HFFc6 (cell line): ENCODE measurements around the gene RAD51B. TPM values are rescaled to one million over a fixed set of nuclear protein-coding genes. Genes with fewer than 3 reads are reported as not detected.

Source experiments
- DNase-seq: peaks from one replicate; pipeline ENCODE4 v3.0.0-alpha.2; 2018
- H3K27ac Mint-ChIP-seq: 2 replicates; pipeline ENCODE4 v1.8.0; 2020; ENCODE audit warnings: mild to moderate bottlenecking, mixed read lengths
- H3K27me3 Mint-ChIP-seq: 2 replicates; pipeline ENCODE4 v1.8.0; 2021; ENCODE audit warnings: mild to moderate bottlenecking, moderate library complexity, mixed read lengths; ENCODE audit not compliant: insufficient read depth
- H3K36me3 Mint-ChIP-seq: 2 replicates; pipeline ENCODE4 v1.8.0; 2021; ENCODE audit warnings: low read depth, mixed read lengths
- H3K4me1 Mint-ChIP-seq: 2 replicates; pipeline ENCODE4 v1.8.0; 2020; ENCODE audit warnings: low read depth, mixed read lengths
- H3K4me3 Mint-ChIP-seq: 2 replicates; pipeline ENCODE4 v1.8.0; 2020; ENCODE audit warnings: mild to moderate bottlenecking, moderate library complexity, mixed read lengths
- H3K9me3 Mint-ChIP-seq: 2 replicates; pipeline ENCODE4 v1.8.0; 2020; ENCODE audit warnings: mild to moderate bottlenecking, mixed read lengths
- CTCF ChIP-seq: fragments of 200-600 bp; sonication (generic); IDR thresholded peaks from 2 replicates; pipeline ENCODE4 v1.5.0; 2021; ENCODE audit warnings: antibody characterized with exemption, mild to moderate bottlenecking
- long read RNA-seq: library from polyadenylated mRNA; unstranded; transcript quantifications from one replicate; pipeline ENCODE4 v2.0.0, GENCODE V29; 2019
- total RNA-seq, 6 experiments: library from RNA; stranded (reverse); fragmentation: NEBNext Ultra II Directional; extraction: Animal tissue kit (Norgen Biotek cat#: 25700); gene quantifications; 2 replicates in 1 of 6; 3 replicates in 5 of 6; pipeline ENCODE4 v1.2.3, GENCODE V29; 2021

RAD51B gene
- total RNA-seq = 10 to 100 TPM in 2 of 6 experiments, 1 to 10 TPM in 4; 7.1 to 12.4 (median 9.6) TPM
- long read RNA-seq, partial matches to known transcripts = 1 of 3 reads
- long read RNA-seq, other reads (novel, unspliced or antisense) = 2 of 3 reads

DNA sequence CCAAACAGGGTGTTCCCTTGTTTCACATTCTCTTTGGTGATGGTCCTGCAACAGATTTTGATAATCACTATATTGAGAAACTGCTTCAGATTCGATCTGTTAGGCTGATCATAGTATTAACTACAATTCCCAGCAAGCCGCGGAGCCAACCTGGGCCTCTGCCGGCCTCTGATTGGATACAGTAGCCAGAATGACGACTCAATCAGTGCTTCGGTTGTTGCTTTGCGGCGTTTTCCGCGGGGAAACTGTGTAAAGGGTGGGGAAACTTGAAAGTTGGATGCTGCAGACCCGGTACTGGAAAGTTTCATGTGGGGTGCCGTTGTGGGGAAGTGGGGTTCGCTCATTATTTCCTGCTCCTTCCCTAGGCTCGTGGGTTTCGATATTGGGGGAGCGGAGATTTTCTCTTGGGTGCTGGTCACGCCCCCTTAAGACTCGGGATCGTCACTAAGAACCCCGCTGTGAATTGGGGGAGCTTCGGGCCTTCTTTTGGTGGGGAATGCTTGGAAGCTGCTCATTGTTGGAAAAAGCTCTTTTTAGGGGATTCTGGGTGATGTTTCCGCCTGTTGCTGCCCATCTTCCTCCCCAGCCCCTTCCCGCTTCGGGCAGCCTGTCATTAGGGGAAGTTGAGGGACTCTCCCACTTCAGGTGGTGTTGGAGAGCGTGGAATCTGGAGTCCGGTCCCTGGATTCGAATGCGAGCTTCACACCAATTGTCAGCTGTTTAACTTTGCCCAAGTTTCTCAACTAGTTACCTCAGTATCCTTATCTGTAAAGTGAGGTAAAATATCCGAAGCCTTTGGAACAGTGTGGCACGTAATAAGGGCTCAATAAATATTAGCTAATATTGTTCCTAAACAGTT lies at the start of gene RAD51B:
Gene RAD51B, plus strand, starts transcription at position 217 of the 859 bp plus-strand sequence.
- TF ChIP-seq CTCF = no peak
- no peaks in the 10 kb centered on the region; the same call in 1 of the 2 replicates for H3K9me3 Mint-ChIP-seq

DNA sequence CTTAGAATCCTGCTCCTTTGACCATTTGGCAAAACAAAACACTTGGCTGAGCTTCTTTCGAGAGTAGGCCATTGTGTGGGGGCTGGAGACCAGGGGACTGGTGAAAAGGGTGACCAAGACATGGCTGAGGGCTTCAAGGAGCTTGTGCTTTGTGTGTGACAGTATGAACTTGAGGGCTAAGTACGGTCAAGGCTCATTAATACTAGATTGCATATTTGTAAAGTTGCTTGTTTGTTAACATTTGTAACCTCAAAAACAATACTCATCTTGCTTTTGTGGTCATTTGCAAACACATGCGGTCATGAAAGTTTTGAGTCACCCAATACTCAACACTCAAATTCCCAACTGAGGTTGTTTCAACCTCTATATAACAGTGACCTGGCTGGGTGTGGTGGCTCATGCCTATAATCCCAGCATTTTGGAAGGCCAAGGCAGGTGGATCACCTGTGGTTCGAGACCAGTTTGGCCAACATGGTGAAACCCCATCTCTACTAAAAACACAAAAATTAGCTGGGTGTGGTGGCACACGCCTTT lies 45.7 kb upstream of the RAD51B start:
- TF ChIP-seq CTCF = no peak
- no peak for DNase-seq
- H3K27ac Mint-ChIP-seq = no peak overlapping the region
- no peak overlapping the region for H3K4me3 Mint-ChIP-seq
- H3K4me1 Mint-ChIP-seq = no peaks in the 10 kb centered on the region
- H3K27me3 Mint-ChIP-seq = no peaks in the 10 kb centered on the region; the same call in 1 of the 2 replicates
- H3K9me3 Mint-ChIP-seq = no peaks in the 10 kb centered on the region
- H3K36me3 Mint-ChIP-seq = peaks cover 41% of the 10 kb centered on the region

More for the DNA sequence above, at the start of gene RAD51B:
- Mint-ChIP-seq H3K27me3 (peaks cover 4% of the 10 kb centered on the region), H3K27ac (peak within 1 kb of the TSS; percentile 88), H3K4me3 (peak within 1 kb of the TSS; percentile 98), H3K4me1 (peaks cover 35% of the 10 kb centered on the region), H3K36me3 (0 out of 2 replicates have a peak, but pooled peaks cover 5% of the 10 kb centered on the region)
- DNase-seq = peak; percentile 78

- H3K36me3 Mint-ChIP-seq = peaks cover 30% of the 10 kb centered on the region
- H3K27me3 Mint-ChIP-seq = no peaks in the 10 kb centered on the region; the same call in 1 of the 2 replicates
- DNase-seq = no peak
- H3K9me3 Mint-ChIP-seq = no peaks in the 10 kb centered on the region
- H3K4me3 Mint-ChIP-seq = no peak overlapping the region
- H3K4me1 Mint-ChIP-seq = no peaks in the 10 kb centered on the region
- no peak for TF ChIP-seq CTCF
- H3K27ac Mint-ChIP-seq = no peak overlapping the region
Measured at GRCh38 chr14:67776653-67777322, 42.8 kb upstream of the RAD51B start.

DNA sequence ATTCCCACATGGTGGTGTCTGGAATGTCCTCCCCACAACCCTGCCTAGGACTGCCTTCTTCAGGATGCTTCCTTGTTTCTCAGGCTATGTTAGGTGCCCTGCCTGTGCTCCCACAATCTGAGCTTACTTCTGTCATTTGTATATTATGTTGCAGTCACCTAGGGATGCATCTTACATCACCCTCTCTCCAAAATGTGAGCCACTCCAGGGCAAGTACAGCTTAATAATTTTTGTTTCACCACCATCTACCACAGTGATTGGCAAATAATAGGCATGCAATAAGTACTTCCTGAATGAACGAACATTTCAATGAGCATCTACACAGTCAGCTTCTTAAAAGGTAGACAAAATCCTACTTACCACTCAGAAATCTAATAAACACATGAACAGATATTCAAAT lies 40.8 kb upstream of the RAD51B start:
- TF ChIP-seq CTCF = no peak
- DNase-seq = no peak
- peaks cover 22% of the 10 kb centered on the region for H3K36me3 Mint-ChIP-seq
- H3K4me3 Mint-ChIP-seq = no peak overlapping the region
- no peaks in the 10 kb centered on the region for H3K4me1 Mint-ChIP-seq
- no peak overlapping the region for H3K27ac Mint-ChIP-seq
- H3K27me3 Mint-ChIP-seq = no peaks in the 10 kb centered on the region; the same call in 1 of the 2 replicates
- H3K9me3 Mint-ChIP-seq = no peaks in the 10 kb centered on the region

DNA sequence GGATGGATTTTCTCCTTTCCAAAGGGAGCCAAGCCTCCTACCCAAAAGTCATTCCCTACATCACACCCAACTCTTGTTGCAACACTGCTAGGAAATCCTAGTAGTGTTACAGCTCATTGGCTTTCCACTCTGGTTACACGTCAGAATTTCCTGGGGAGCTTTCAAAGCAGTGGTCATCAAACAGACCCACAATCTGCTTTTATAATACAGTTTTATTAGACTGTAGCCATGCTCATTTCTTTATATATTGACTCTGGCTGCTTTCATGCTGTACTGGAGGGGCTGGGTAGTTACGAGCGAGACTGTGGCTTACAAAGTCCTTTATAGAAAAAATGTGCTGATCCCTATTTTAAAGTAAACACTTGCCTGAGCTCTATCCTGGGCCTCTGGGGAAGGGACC lies 37.5 kb upstream of the RAD51B start:
- Mint-ChIP-seq H3K4me3 (no peak overlapping the region), H3K36me3 (peaks cover 10% of the 10 kb centered on the region), H3K27me3 (no peaks in the 10 kb centered on the region), H3K9me3 (no peaks in the 10 kb centered on the region), H3K27ac (no peak overlapping the region), H3K4me1 (no peaks in the 10 kb centered on the region)
- TF ChIP-seq CTCF = no peak
- DNase-seq = no peak
